HG02623 (cell line): ENCODE results near the gene CDK10.
"Not testable (repeated sequence)": the region's sequence is repeated elsewhere in the genome, so short reads cannot be mapped to it uniquely, and the experiment has no call there.

Source experiments
- ATAC-seq: cut with Tn5 transposase; IDR thresholded peaks from one replicate; pipeline ENCODE4 v1.9.1; 2021; ENCODE audit warnings: moderate library complexity; ENCODE audit not compliant: unreplicated experiment

The CDK10 gene

GRCh38 chr16:89667633-89668032, 18.9 kb upstream of the CDK10 start:
- ATAC-seq, result no peak

GRCh38 chr16:89668790-89669158, 17.7 kb upstream of the CDK10 start:
- ATAC-seq, result no peak

GRCh38 chr16:89669755-89670154, 16.7 kb upstream of the CDK10 start:
- ATAC-seq, result no peak

- ATAC-seq, result no peak
Observed at GRCh38 chr16:89670496-89671431, 15.7 kb upstream of the CDK10 start.

- ATAC-seq, result not testable (repeated sequence)
Observed at GRCh38 chr16:89671565-89671964, 14.9 kb upstream of the CDK10 start.

- no peak for ATAC-seq
Observed at GRCh38 chr16:89672177-89672941, 14.1 kb upstream of the CDK10 start.

GRCh38 chr16:89678258-89678657, 8.2 kb upstream of the CDK10 start:
- no peak for ATAC-seq

- no peak for ATAC-seq
Observed at GRCh38 chr16:89685916-89686315, 573 bp upstream of the CDK10 start.

GRCh38 chr16:89687092-89687940, 827 bp downstream of the CDK10 start:
- peak; percentile 22 for ATAC-seq

- ATAC-seq, result no peak
Observed at GRCh38 chr16:89688395-89688794, 1.9 kb downstream of the CDK10 start.

GRCh38 chr16:89689142-89689541, 2.7 kb downstream of the CDK10 start:
- ATAC-seq, result no peak

- ATAC-seq, result not testable (repeated sequence)
Observed at GRCh38 chr16:89689621-89690020, 3.1 kb downstream of the CDK10 start.

- ATAC-seq, result no peak
Observed at GRCh38 chr16:89690392-89690901, 4.0 kb downstream of the CDK10 start.

- ATAC-seq, result no peak
Observed at GRCh38 chr16:89691231-89691985, 4.9 kb downstream of the CDK10 start.

GRCh38 chr16:89691986-89692569, 5.6 kb downstream of the CDK10 start:
- no peak for ATAC-seq

- no peak for ATAC-seq
Observed at GRCh38 chr16:89693289-89693731, 6.8 kb downstream of the CDK10 start.

- ATAC-seq, result no peak
Observed at GRCh38 chr16:89693931-89694783, 7.7 kb downstream of the CDK10 start.

- ATAC-seq, result not testable (repeated sequence)
Observed at GRCh38 chr16:89694784-89695085, 8.2 kb downstream of the CDK10 start.
